Measurements from ENCODE around the gene C6orf163. TPM values are rescaled to one million over a fixed set of nuclear protein-coding genes. Genes with fewer than 3 reads are reported as not detected.
"Not testable (repeated sequence)": the region's sequence is repeated elsewhere in the genome, so short reads cannot be mapped to it uniquely, and the experiment has no call there.

Gene C6orf163
- total RNA-seq, 2 experiments from 2014 or later: 1.4 to 2.8 TPM

- BruUV-seq (replicated peaks): no TSS peak
- Histone ChIP-seq H3K4me3 (ENCODE audit: low read depth, low read length, poor library complexity, severe bottlenecking) (no peak overlapping the region), H3K9me2 (ENCODE audit: insufficient read depth, low read length) (no peaks in the 10 kb centered on the region), H3K27ac (ENCODE audit: low read depth, low read length, poor library complexity, severe bottlenecking) (no peak overlapping the region), H3K9me3 (ENCODE audit: low read length) (no peaks in the 10 kb centered on the region), H3K4me2 (ENCODE audit: low read length) (no peak overlapping the region), H3K36me3 (ENCODE audit: insufficient read depth, low read length) (no peaks in the 10 kb centered on the region), H3K4me1 (ENCODE audit: insufficient read depth, low read length, poor library complexity, severe bottlenecking) (peaks cover 6% of the 10 kb centered on the region), H4K20me1 (ENCODE audit: insufficient read depth, low read length) (no peaks in the 10 kb centered on the region), H2AFZ (ENCODE audit: low read length) (no peak overlapping the region), H3K79me2 (ENCODE audit: insufficient read depth, low read depth, low read length) (peaks cover 5% of the 10 kb centered on the region; the same call in 1 of the 2 replicates)
- no peak for DNase-seq (ENCODE audit: low spot score)
- CTCF ChIA-PET (ENCODE audit: unreplicated experiment): no interaction called here
- POLR2A ChIA-PET: no interaction called here
- TF ChIP-seq CTCF (conservative IDR thresholded peaks at IDR 0.05; ENCODE audit: low read length) (no peak), EZH2phosphoT487 (IDR thresholded peaks at IDR 0.05; ENCODE audit: borderline replicate concordance, low read depth, low read length) (no peak)
- intact Hi-C loops (cut with micrococcal nuclease; ENCODE audit: unreplicated experiment): no loop called here
These were observed 25.2 kb upstream of the C6orf163 start for GRCh38 chr6:87319271-87319987.

GRCh38 chr6:87322304-87323212 is 22.1 kb upstream of the C6orf163 start, which contains the start of gene SMIM8:
Gene SMIM8, plus strand, starts transcription at chr6:87322588. Its CDS starts 14,444 bp downstream, at chr6:87337032.
- Histone ChIP-seq H3K9me2 (ENCODE audit: insufficient read depth, low read length) (no peaks in the 10 kb centered on the region), H3K9me3 (ENCODE audit: low read length) (no peaks in the 10 kb centered on the region), H3K4me1 (ENCODE audit: insufficient read depth, low read length, poor library complexity, severe bottlenecking) (peaks cover 6% of the 10 kb centered on the region), H3K36me3 (ENCODE audit: insufficient read depth, low read length) (no peaks in the 10 kb centered on the region), H3K4me3 (ENCODE audit: low read depth, low read length, poor library complexity, severe bottlenecking) (peak within 1 kb of the TSS; percentile 92), H3K27ac (ENCODE audit: low read depth, low read length, poor library complexity, severe bottlenecking) (no peak within 1 kb of the TSS), H2AFZ (ENCODE audit: low read length) (peak within 1 kb of the TSS; percentile 100), H3K79me2 (ENCODE audit: insufficient read depth, low read depth, low read length) (peaks cover 5% of the 10 kb centered on the region; the same call in 1 of the 2 replicates), H3K4me2 (ENCODE audit: low read length) (peak within 1 kb of the TSS; percentile 63), H4K20me1 (ENCODE audit: insufficient read depth, low read length) (no peaks in the 10 kb centered on the region)
- ChIA-PET POLR2A (interaction anchor here (1.1 kb wide), 1 partner anchor 63 kb away, joined by 3 read pairs; no protein-coding TSS in a partner anchor), CTCF (ENCODE audit: unreplicated experiment) (no interaction called here)
- no TSS peak for BruUV-seq (replicated peaks)
- intact Hi-C loops (cut with micrococcal nuclease; ENCODE audit: unreplicated experiment): loop anchor here (1.0 kb wide), 2 partner anchors 86 to 150 kb away; partner anchors contain the start of gene SLC35A1
- peak; percentile 92 for TF ChIP-seq CTCF (conservative IDR thresholded peaks at IDR 0.05; ENCODE audit: low read length)
- no peak for TF ChIP-seq EZH2phosphoT487 (IDR thresholded peaks at IDR 0.05; ENCODE audit: borderline replicate concordance, low read depth, low read length)
- peak; percentile 88 for DNase-seq (ENCODE audit: low spot score)

GRCh38 chr6:87323880-87324279 is 20.7 kb upstream of the C6orf163 start:
- H2AFZ ChIP-seq (ENCODE audit: low read length); CTCF ChIA-PET (ENCODE audit: unreplicated experiment); H3K79me2 ChIP-seq (ENCODE audit: insufficient read depth, low read depth, low read length); H3K9me3 ChIP-seq (ENCODE audit: low read length); H3K36me3 ChIP-seq (ENCODE audit: insufficient read depth, low read length); BruUV-seq (replicated peaks); H3K4me2 ChIP-seq (ENCODE audit: low read length); H3K4me3 ChIP-seq (ENCODE audit: low read depth, low read length, poor library complexity, severe bottlenecking); H3K9me2 ChIP-seq (ENCODE audit: insufficient read depth, low read length); H3K4me1 ChIP-seq (ENCODE audit: insufficient read depth, low read length, poor library complexity, severe bottlenecking); intact Hi-C loops (cut with micrococcal nuclease; ENCODE audit: unreplicated experiment); POLR2A ChIA-PET; DNase-seq (ENCODE audit: low spot score); H3K27ac ChIP-seq (ENCODE audit: low read depth, low read length, poor library complexity, severe bottlenecking); H4K20me1 ChIP-seq (ENCODE audit: insufficient read depth, low read length): not testable (repeated sequence)

Measured in OCI-LY7 (cell line).